ENCODE results near the gene HTD2. TPM values are rescaled to one million over a fixed set of nuclear protein-coding genes. Genes with fewer than 3 reads are reported as not detected.
"Not testable (repeated sequence)": the region's sequence is repeated elsewhere in the genome, so short reads cannot be mapped to it uniquely, and the experiment has no call there.

The HTD2 gene
- 5.3 and 6.3 TPM in 2 replicates for total RNA-seq

GRCh38 chr3:58305882-58306711, at the start of gene HTD2, which contains the start of gene RPP14:
Gene HTD2, plus strand, starts transcription at chr3:58306520. Its CDS starts 11,094 bp downstream, at chr3:58317614.
Gene RPP14, plus strand, starts transcription at chr3:58306245. Its CDS starts 4,085 bp downstream, at chr3:58310330.
- intact Hi-C loops (cut with micrococcal nuclease): loop anchor here (1.0 to 10.0 kb wide), 17 partner anchors 15 to 1077 kb away; partner anchors contain the start of genes ABHD6, DENND6A, FLNB and PDE12

- intact Hi-C loops (cut with micrococcal nuclease): no loop called here
Measured at GRCh38 chr3:58258392-58259055, 47.8 kb upstream of the HTD2 start.

- intact Hi-C loops (cut with micrococcal nuclease): no loop called here
Measured at GRCh38 chr3:58260261-58260731, 46.0 kb upstream of the HTD2 start.

- intact Hi-C loops (cut with micrococcal nuclease): no loop called here
Measured at GRCh38 chr3:58260733-58261132, 45.6 kb upstream of the HTD2 start.

- intact Hi-C loops (cut with micrococcal nuclease): no loop called here
Measured at GRCh38 chr3:58261954-58262666, 44.2 kb upstream of the HTD2 start.

- intact Hi-C loops (cut with micrococcal nuclease): no loop called here
Measured at GRCh38 chr3:58266577-58266976, 39.7 kb upstream of the HTD2 start.

GRCh38 chr3:58267543-58267942, 38.8 kb upstream of the HTD2 start:
- intact Hi-C loops (cut with micrococcal nuclease): not testable (repeated sequence)

GRCh38 chr3:58269356-58269755, 37.0 kb upstream of the HTD2 start:
- intact Hi-C loops (cut with micrococcal nuclease): no loop called here

- intact Hi-C loops (cut with micrococcal nuclease): no loop called here
Measured at GRCh38 chr3:58270485-58270884, 35.8 kb upstream of the HTD2 start.

GRCh38 chr3:58271901-58272501, 34.3 kb upstream of the HTD2 start:
- intact Hi-C loops (cut with micrococcal nuclease): no loop called here

GRCh38 chr3:58272891-58273290, 33.4 kb upstream of the HTD2 start:
- intact Hi-C loops (cut with micrococcal nuclease): no loop called here

GRCh38 chr3:58273362-58273761, 33.0 kb upstream of the HTD2 start:
- intact Hi-C loops (cut with micrococcal nuclease): not testable (repeated sequence)

GRCh38 chr3:58274027-58274614, 32.2 kb upstream of the HTD2 start:
- intact Hi-C loops (cut with micrococcal nuclease): no loop called here

- intact Hi-C loops (cut with micrococcal nuclease): no loop called here
Measured at GRCh38 chr3:58281069-58281468, 25.3 kb upstream of the HTD2 start.

- intact Hi-C loops (cut with micrococcal nuclease): no loop called here
Measured at GRCh38 chr3:58285334-58285733, 21.0 kb upstream of the HTD2 start.

GRCh38 chr3:58287354-58287753, 19.0 kb upstream of the HTD2 start:
- intact Hi-C loops (cut with micrococcal nuclease): no loop called here

GRCh38 chr3:58288011-58288728, 18.1 kb upstream of the HTD2 start:
- intact Hi-C loops (cut with micrococcal nuclease): no loop called here

- intact Hi-C loops (cut with micrococcal nuclease): not testable (repeated sequence)
Measured at GRCh38 chr3:58288964-58289613, 17.2 kb upstream of the HTD2 start.

- intact Hi-C loops (cut with micrococcal nuclease): not testable (repeated sequence)
Measured at GRCh38 chr3:58290446-58290845, 15.9 kb upstream of the HTD2 start.

Data from T-helper 1 cell treated with Interleukin-12 subunit alpha and Interleukin-12 subunit beta and Interleukin-4 antibody, amounts not matched to agents 30 ng/mL and 1 ng/mL, for 36 hours (primary cell).